CMK (cell line): Measurements from ENCODE around the gene NAA38.

ENCODE experiments used
- DNase-seq: peaks from one replicate; pipeline ENCODE4 v3.0.0-alpha.2; 2010; ENCODE audit warnings: low read depth

NAA38 gene

GRCh38 chr17:7841396-7841914 lies 15.9 kb downstream of the NAA38 start:
- no peak for DNase-seq

GRCh38 chr17:7840875-7841274 lies 16.5 kb downstream of the NAA38 start:
- no peak for DNase-seq

- DNase-seq, result no peak
Measured at GRCh38 chr17:7840441-7840840, 16.9 kb downstream of the NAA38 start.

- DNase-seq, result no peak
Measured at GRCh38 chr17:7839876-7840261, 17.5 kb downstream of the NAA38 start.

- no peak for DNase-seq
Measured at GRCh38 chr17:7839190-7839875, 18.0 kb downstream of the NAA38 start.

- DNase-seq, result peak; percentile 85
Measured at GRCh38 chr17:7838090-7839075, 19.0 kb downstream of the NAA38 start.

GRCh38 chr17:7837408-7838088 lies 19.8 kb downstream of the NAA38 start:
- no peak for DNase-seq

GRCh38 chr17:7836596-7837407 lies 20.6 kb downstream of the NAA38 start:
- no peak for DNase-seq

GRCh38 chr17:7835814-7836595 lies 21.4 kb downstream of the NAA38 start:
- DNase-seq, result no peak

- peak; percentile 85 for DNase-seq
Measured at GRCh38 chr17:7834957-7835813, 22.2 kb downstream of the NAA38 start.

GRCh38 chr17:7834542-7834956 lies 22.8 kb downstream of the NAA38 start:
- DNase-seq, result no peak

- no peak for DNase-seq
Measured at GRCh38 chr17:7833795-7834541, 23.4 kb downstream of the NAA38 start, which contains the start of gene KDM6B. Gene KDM6B, plus strand, starts transcription at chr17:7834217. Its CDS starts 11,338 bp downstream, at chr17:7845555.

- no peak for DNase-seq
Measured at GRCh38 chr17:7833011-7833794, 24.2 kb downstream of the NAA38 start.

- no peak for DNase-seq
Measured at GRCh38 chr17:7832431-7832830, 24.9 kb downstream of the NAA38 start.

GRCh38 chr17:7831233-7831632 lies 26.1 kb downstream of the NAA38 start:
- DNase-seq, result no peak

GRCh38 chr17:7830616-7831015 lies 26.7 kb downstream of the NAA38 start:
- DNase-seq, result no peak

- DNase-seq, result no peak
Measured at GRCh38 chr17:7825206-7825990, 32.0 kb downstream of the NAA38 start.
